AG04449 (cell line): ENCODE results near the gene C20orf204.

Source experiments
- CTCF ChIA-PET: fragments of 350-600 bp; formaldehyde crosslinking; extraction: SDS; loops from one replicate; lab custom pipeline; 2021; ENCODE audit warnings: antibody characterized with exemption; lab: Yijun Ruan, JAX
- POLR2A ChIA-PET: fragments of 400-600, 350-600 bp; formaldehyde crosslinking; extraction: SDS; loops from one replicate; lab custom pipeline; 2020; ENCODE audit warnings: antibody characterized with exemption, inconsistent platforms; lab: Yijun Ruan, JAX
- DNase-seq: peaks from one replicate; pipeline ENCODE4 v3.0.0-alpha.2; 2010; ENCODE audit warnings: low read depth, low spot score
- H3K4me3 ChIP-seq: 2 replicates; pipeline ENCODE4 v1.5.1; 2011; ENCODE audit warnings: low read depth, mild to moderate bottlenecking, control low read depth, low read length
- CTCF ChIP-seq: IDR thresholded peaks from one replicate; pipeline ENCODE4 v1.5.1; 2011; ENCODE audit warnings: mild to moderate bottlenecking, moderate library complexity, low read length, control low read depth, inconsistent platforms; ENCODE audit not compliant: insufficient read depth; ENCODE audit errors: missing control alignments

C20orf204 gene

GRCh38 chr20:64074963-64075362 is 39.0 kb downstream of the C20orf204 start:
- DNase-seq = no peak
- CTCF ChIA-PET = interaction anchor here (1.0 kb wide), 1 partner anchor 8 kb away, joined by 3 read pairs; no protein-coding TSS in a partner anchor
- no peak overlapping the region for H3K4me3 ChIP-seq

GRCh38 chr20:64075556-64075955 is 39.6 kb downstream of the C20orf204 start:
- no peak for TF ChIP-seq CTCF
- POLR2A ChIA-PET = interaction anchor here (0.6 kb wide), 1 partner anchor 211 kb away, joined by 4 read pairs; the partner anchor contains the start of gene TPD52L2
- no peak for DNase-seq
- CTCF ChIA-PET = interaction anchor here (0.6 to 1.1 kb wide), 3 partner anchors 8 to 19 kb away, joined by 3 to 4 read pairs (median 3); no protein-coding TSS in a partner anchor
- no peak overlapping the region for H3K4me3 ChIP-seq

More at GRCh38 chr20:64074963-64075362, 39.0 kb downstream of the C20orf204 start:
- POLR2A ChIA-PET = no interaction called here
- TF ChIP-seq CTCF = no peak

- DNase-seq = no peak
- H3K4me3 ChIP-seq = no peak overlapping the region
- TF ChIP-seq CTCF = no peak
- CTCF ChIA-PET = interaction anchor here (0.6 to 1.1 kb wide), 3 partner anchors 14 to 38 kb away, joined by 3 to 4 read pairs (median 3); no protein-coding TSS in a partner anchor
- POLR2A ChIA-PET = no interaction called here
Measured at GRCh38 chr20:64076061-64076997, 40.3 kb downstream of the C20orf204 start.

DNA sequence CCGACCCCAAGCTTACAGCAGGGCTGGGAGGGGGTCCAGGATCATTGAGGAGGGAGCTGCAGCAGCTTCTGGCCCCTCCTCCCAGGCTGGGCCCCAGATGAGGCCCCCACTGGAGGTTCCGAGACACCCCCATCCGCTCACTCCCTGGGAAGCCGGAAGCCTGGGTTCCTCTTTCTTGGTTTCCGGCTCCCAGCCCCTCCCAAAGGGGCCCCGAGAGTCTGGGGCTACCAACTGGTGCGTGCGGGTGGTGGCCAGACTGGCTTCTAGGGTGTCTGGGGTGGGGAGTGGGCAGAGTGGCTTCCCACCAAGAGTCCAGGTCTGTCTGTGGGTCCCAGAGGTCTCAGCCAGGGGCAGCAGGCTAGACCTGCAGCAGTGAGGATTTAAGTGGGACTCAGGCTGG is 41.1 kb downstream of the C20orf204 start:
- no peak for TF ChIP-seq CTCF
- POLR2A ChIA-PET = no interaction called here
- CTCF ChIA-PET = interaction anchor here (0.9 kb wide), 1 partner anchor 39 kb away, joined by 3 read pairs; no protein-coding TSS in a partner anchor
- DNase-seq = no peak
- no peak overlapping the region for H3K4me3 ChIP-seq

- H3K4me3 ChIP-seq = no peak overlapping the region
- ChIA-PET POLR2A (interaction anchor here (1.0 kb wide), 1 partner anchor 15 kb away, joined by 3 read pairs; the partner anchor contains the start of gene TCEA2), CTCF (interaction anchor here (1.0 to 8.7 kb wide), 2 partner anchors 8 to 44 kb away, joined by 3 to 51 read pairs; no protein-coding TSS in a partner anchor)
- no peak for TF ChIP-seq CTCF
- no peak for DNase-seq
Measured at GRCh38 chr20:64077541-64077875, 41.5 kb downstream of the C20orf204 start.
